B cell (primary cell): Measurements from ENCODE around the gene ITGB1. TPM values are rescaled to one million over a fixed set of nuclear protein-coding genes. Genes with fewer than 3 reads are reported as not detected.
A peak's percentile ranks its signal among the peaks of the same experiment; 100 is the strongest.
"Not testable (repeated sequence)": the region's sequence is repeated elsewhere in the genome, so short reads cannot be mapped to it uniquely, and the experiment has no call there.

Experiments used
- ATAC-seq: fragments of 200-7000 bp; cut with Tn5 transposase; one replicate; pipeline ENCODE4 v1.10.0; 2021; ENCODE audit warnings: low read depth, mild to moderate bottlenecking, moderate number of reproducible peaks, moderate library complexity
- CTCF ChIA-PET: fragments of 350-600 bp; sonication (Branson Sonifier 250); formaldehyde crosslinking; loops from one replicate; lab custom pipeline; 2021; ENCODE audit warnings: antibody characterized with exemption, inconsistent platforms; lab: Charles Lee
- POLR2A ChIA-PET: fragments of 350-600 bp; sonication (Branson Sonifier 250); formaldehyde crosslinking; loops from one replicate; lab custom pipeline; 2021; ENCODE audit warnings: antibody characterized with exemption; lab: Charles Lee
- DNase-seq: peaks from one replicate; pipeline ENCODE4 v3.0.0; 2013
- H2AFZ ChIP-seq: 2 replicates; pipeline ENCODE4 v1.6.1; 2012; ENCODE audit warnings: mild to moderate bottlenecking, low read depth, low read length; ENCODE audit not compliant: insufficient read depth, poor library complexity, severe bottlenecking
- H3K27ac ChIP-seq, 2 donors: 1 replicate in 1 of 2; 2 replicates in 1 of 2; pipeline ENCODE4 v1.5.1; 2012 to 2013; ENCODE audit warnings: low read length in 2 of 2, mild to moderate bottlenecking in 2 of 2, moderate library complexity in 1 of 2
- H3K27me3 ChIP-seq, 4 experiments: fragments of 200-600 bp in 1 of 4; sonication (generic) in 1 of 4; replicated peaks in 1 of 4; 1 replicate in 2 of 4; 2 replicates in 2 of 4; pipeline versions ENCODE4 v1.6.1 to v1.7.0; 2013 to 2016; ENCODE audit warnings: low read length in 3 of 4, mild to moderate bottlenecking in 2 of 4, mixed read lengths in 1 of 4, moderate library complexity in 1 of 4; ENCODE audit not compliant: insufficient read depth in 4 of 4, control insufficient read depth in 3 of 4; ENCODE audit errors: control extremely low read depth in 1 of 4
- H3K36me3 ChIP-seq, 2 experiments: replicated peaks in 1 of 2; 1 replicate in 1 of 2; 2 replicates in 1 of 2; pipeline versions ENCODE4 v1.6.1 to v1.7.1; 2013; ENCODE audit warnings: low read length in 1 of 2; ENCODE audit not compliant: insufficient read depth in 2 of 2, control insufficient read depth in 1 of 2; ENCODE audit errors: control extremely low read depth in 1 of 2, extremely low read depth in 1 of 2
- H3K4me1 ChIP-seq, 2 donors: fragments of 200-600 bp in 1 of 2; sonication (generic) in 1 of 2; 1 replicate in 1 of 2; 2 replicates in 1 of 2; pipeline versions ENCODE4 v1.5.1 to v1.6.1; 2013 to 2017; ENCODE audit warnings: low read length in 2 of 2; ENCODE audit not compliant: control insufficient read depth in 2 of 2, insufficient read depth in 2 of 2
- H3K4me2 ChIP-seq: replicated peaks from 2 replicates; pipeline ENCODE3; 2012; ENCODE audit warnings: mild to moderate bottlenecking, low read depth, low read length; ENCODE audit not compliant: poor library complexity, severe bottlenecking
- H3K4me3 ChIP-seq, 5 experiments: fragments of 200-600 bp in 1 of 5; sonication (generic) in 1 of 5; 1 replicate in 3 of 5; 2 replicates in 2 of 5; pipeline versions ENCODE4 v1.5.1 to v1.7.0; 2011 to 2016; ENCODE audit warnings: low read length in 4 of 5, mild to moderate bottlenecking in 4 of 5, low read depth in 2 of 5, control low read depth in 1 of 5, moderate library complexity in 1 of 5; ENCODE audit not compliant: insufficient read depth in 1 of 5; ENCODE audit errors: control extremely low read depth in 1 of 5, extremely low read depth in 1 of 5
- H3K79me2 ChIP-seq: fragments of 200-600 bp; sonication (generic); one replicate; pipeline ENCODE4 v1.6.0; 2016; ENCODE audit warnings: low read length; ENCODE audit not compliant: control insufficient read depth, insufficient read depth
- H3K9ac ChIP-seq: fragments of 200-600 bp; sonication (generic); 2 replicates; pipeline ENCODE4 v1.6.1; 2017; ENCODE audit warnings: mild to moderate bottlenecking, low read length, moderate library complexity
- H3K9me3 ChIP-seq, 3 donors: one replicate each; pipeline versions ENCODE4 v1.6.1 to v1.7.1; 2013; ENCODE audit warnings: low read length in 2 of 3; ENCODE audit not compliant: control insufficient read depth in 2 of 3, insufficient read depth in 1 of 3; ENCODE audit errors: control extremely low read depth in 1 of 3
- H4K20me1 ChIP-seq: 2 replicates; pipeline ENCODE4 v1.6.0; 2012; ENCODE audit warnings: mild to moderate bottlenecking, low read length; ENCODE audit not compliant: insufficient read depth, control insufficient read depth, poor library complexity, severe bottlenecking
- H3K27ac Mint-ChIP-seq: one replicate; pipeline ENCODE4 v1.8.0; 2021; ENCODE audit warnings: mixed read lengths
- H3K27me3 Mint-ChIP-seq: one replicate; pipeline ENCODE4 v1.8.0; 2021; ENCODE audit warnings: mixed read lengths
- H3K4me1 Mint-ChIP-seq: one replicate; pipeline ENCODE4 v1.8.0; 2021; ENCODE audit warnings: mixed read lengths
- H3K4me3 Mint-ChIP-seq: one replicate; pipeline ENCODE4 v1.8.0; 2021; ENCODE audit warnings: mixed read lengths
- H3K9me3 Mint-ChIP-seq: one replicate; pipeline ENCODE4 v1.8.0; 2022; ENCODE audit warnings: mixed read lengths; ENCODE audit not compliant: insufficient read depth
- CTCF ChIP-seq: fragments of 200-600 bp; IDR thresholded peaks from one replicate; pipeline ENCODE4 v1.8.0; 2022; ENCODE audit warnings: antibody characterized with exemption, mild to moderate bottlenecking
- EZH2 ChIP-seq: IDR thresholded peaks from 2 replicates; pipeline ENCODE4 v1.6.1; 2012; ENCODE audit warnings: borderline replicate concordance, low read depth, mild to moderate bottlenecking, moderate library complexity, low read length; ENCODE audit not compliant: insufficient read depth, poor library complexity, severe bottlenecking
- WGBS: methylation state at CpG from one replicate; pipeline ENCODE4 v1.1.5; 2013; ENCODE audit warnings: missing lambda C conversion rate; ENCODE audit not compliant: insufficient coverage; 5-methylcytosine and 5-hydroxymethylcytosine counted together
- intact Hi-C: fragments of 100-400 bp; cut with micrococcal nuclease; formaldehyde crosslinking; loops from one replicate; pipeline ENCODE4 v1.10.0; 2022
- polyA plus RNA-seq: library from polyadenylated mRNA; depleted of rRNA; stranded (reverse); fragments of >200 nt; gene quantifications from 2 replicates; pipeline ENCODE4 v1.2.3, GENCODE V29; 2012
- total RNA-seq, 2 donors: library from RNA; stranded (reverse); fragments of 120-200 nt in 1 of 2; gene quantifications; 1 replicate in 1 of 2; 2 replicates in 1 of 2; pipeline versions ENCODE4 v1.2.3 to v1.2.4, GENCODE V29; 2013 to 2022

Gene ITGB1
- total and polyA plus RNA-seq, 2 donors (not counting 1 experiment from before 2014, with no cell fraction given), result 30.8 to 128 TPM

GRCh38 chr10:32995751-32996150, 37.7 kb upstream of the ITGB1 start:
- Histone ChIP-seq H3K79me2 (no peaks in the 10 kb centered on the region), H3K9me3 (peaks cover 0 to 6% (median 0%) of the 10 kb centered on the region in 3 donors), H3K4me1 (peaks cover 8 to 10% of the 10 kb centered on the region in 2 donors), H3K36me3 (no peaks in the 10 kb centered on the region), H3K4me2 (peak overlapping the region; percentile 34), H3K27ac (peak overlapping the region; percentile 22 to 60), H3K4me3 (peak overlapping the region in 1 of 5 experiments; percentile 16), H4K20me1 (no peaks in the 10 kb centered on the region), H3K27me3 (no peaks in the 10 kb centered on the region), H2AFZ (peak overlapping the region; percentile 52), H3K9ac (no peak overlapping the region)
- DNase-seq (peak; percentile 25), ATAC-seq (peak; percentile 65)
- peaks cover 25% of the 10 kb centered on the region for H3K4me1 Mint-ChIP-seq
- TF ChIP-seq EZH2 (no peak), CTCF (no peak)
- peak overlapping the region; percentile 64 for H3K27ac Mint-ChIP-seq
- ChIA-PET CTCF (interaction anchor here (1.0 to 3.2 kb wide), 4 partner anchors 12 to 36 kb away, joined by 3 to 19 read pairs (median 4); no protein-coding TSS in a partner anchor), POLR2A (no interaction called here)
- no CpG with 5 or more reads among the region's 3 CpGs for WGBS
- no peaks in the 10 kb centered on the region for H3K27me3 Mint-ChIP-seq
- intact Hi-C loops, result no loop called here
- peaks cover 3% of the 10 kb centered on the region for H3K9me3 Mint-ChIP-seq
- H3K4me3 Mint-ChIP-seq, result peak overlapping the region; percentile 7

- no peak for DNase-seq
- Histone ChIP-seq H3K4me1 (peaks cover 8 to 10% of the 10 kb centered on the region in 2 donors), H2AFZ (peak overlapping the region; percentile 52), H3K79me2 (no peaks in the 10 kb centered on the region), H3K9me3 (peaks cover 0 to 6% (median 0%) of the 10 kb centered on the region in 3 donors), H3K27ac (peak overlapping the region; percentile 22 to 60), H3K4me3 (no peak overlapping the region), H4K20me1 (no peaks in the 10 kb centered on the region), H3K4me2 (peak overlapping the region; percentile 34), H3K36me3 (no peaks in the 10 kb centered on the region), H3K27me3 (no peaks in the 10 kb centered on the region), H3K9ac (no peak overlapping the region)
- intact Hi-C loops, result no loop called here
- Mint-ChIP-seq H3K9me3 (peaks cover 3% of the 10 kb centered on the region), H3K4me1 (peaks cover 25% of the 10 kb centered on the region), H3K4me3 (no peak overlapping the region), H3K27me3 (no peaks in the 10 kb centered on the region), H3K27ac (peak overlapping the region; percentile 64)
- 91% methylated on average over 5 of the region's 9 CpGs for WGBS
- ATAC-seq, result no peak
- TF ChIP-seq CTCF (no peak), EZH2 (no peak)
- ChIA-PET CTCF (interaction anchor here (1.0 to 3.2 kb wide), 3 partner anchors 12 to 35 kb away, joined by 3 to 19 read pairs (median 5); no protein-coding TSS in a partner anchor), POLR2A (no interaction called here)
Measured at GRCh38 chr10:32995066-32995622, 37.1 kb upstream of the ITGB1 start.

DNA sequence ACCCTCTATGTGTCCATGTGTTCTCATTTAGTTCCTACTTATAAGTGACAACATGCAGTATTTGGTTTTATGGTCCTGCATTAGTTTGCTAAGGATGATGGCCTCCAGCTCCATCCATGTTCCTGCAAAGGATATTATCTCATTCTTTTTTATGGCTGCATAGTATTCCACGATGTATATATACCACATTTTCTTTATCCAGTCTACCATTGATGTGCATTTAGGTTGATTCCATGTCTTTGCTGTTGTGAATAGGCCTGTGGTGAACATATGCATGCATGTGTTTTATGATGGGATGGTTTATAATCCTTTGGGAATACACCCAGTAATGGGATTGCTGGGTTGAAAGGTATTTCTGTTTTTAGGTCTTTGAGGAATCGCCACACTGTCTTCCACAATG, 36.6 kb upstream of the ITGB1 start:
- intact Hi-C loops, H3K9me3 Mint-ChIP-seq, H3K27me3 ChIP-seq, DNase-seq, H3K4me3 Mint-ChIP-seq, ATAC-seq, H3K9ac ChIP-seq, H3K27me3 Mint-ChIP-seq, H2AFZ ChIP-seq, H3K27ac ChIP-seq, H3K79me2 ChIP-seq, H3K9me3 ChIP-seq, H3K4me2 ChIP-seq, POLR2A ChIA-PET, H3K36me3 ChIP-seq, H4K20me1 ChIP-seq, H3K4me3 ChIP-seq: not testable (repeated sequence)
- Mint-ChIP-seq H3K27ac (peak overlapping the region; percentile 64), H3K4me1 (peaks cover 25% of the 10 kb centered on the region)
- CTCF ChIA-PET, result interaction anchor here (1.5 to 3.2 kb wide), 2 partner anchors 13 to 15 kb away, joined by 5 to 19 read pairs; no protein-coding TSS in a partner anchor
- H3K4me1 ChIP-seq, result peaks cover 8 to 10% of the 10 kb centered on the region in 2 donors
- WGBS, result no CpG with 5 or more reads among the region's 2 CpGs
